AG09319 (cell line): ENCODE results near the gene BET1L.
"Not testable (repeated sequence)": the region's sequence is repeated elsewhere in the genome, so short reads cannot be mapped to it uniquely, and the experiment has no call there.

Experiments used
- DNase-seq: peaks from one replicate; pipeline ENCODE4 v3.0.0-alpha.2; 2010; ENCODE audit warnings: low read depth; ENCODE audit errors: extremely low read depth
- CTCF ChIP-seq: IDR thresholded peaks from 2 replicates; pipeline ENCODE4 v1.5.1; 2011; ENCODE audit warnings: low read depth, mild to moderate bottlenecking, inconsistent platforms, low read length, moderate library complexity

Gene BET1L

GRCh38 chr11:200224-201003 lies 6.8 kb downstream of the BET1L start:
- TF ChIP-seq CTCF, result no peak
- no peak for DNase-seq

- TF ChIP-seq CTCF, result no peak
- DNase-seq, result no peak
Observed at GRCh38 chr11:199782-200181, 7.4 kb downstream of the BET1L start.

- no peak for TF ChIP-seq CTCF
Observed at GRCh38 chr11:199004-199581, 8.1 kb downstream of the BET1L start.

GRCh38 chr11:198236-198806 lies 8.9 kb downstream of the BET1L start:
- no peak for TF ChIP-seq CTCF
- DNase-seq, result no peak

More at GRCh38 chr11:199004-199581, 8.1 kb downstream of the BET1L start:
- DNase-seq, result no peak

GRCh38 chr11:197741-198235 lies 9.4 kb downstream of the BET1L start:
- no peak for TF ChIP-seq CTCF
- no peak for DNase-seq

- DNase-seq, result no peak
- no peak for TF ChIP-seq CTCF
Observed at GRCh38 chr11:196786-197731, 10.1 kb downstream of the BET1L start.

GRCh38 chr11:193481-193880 lies 13.7 kb downstream of the BET1L start:
- not testable (repeated sequence) for DNase-seq

- not testable (repeated sequence) for DNase-seq
Observed at GRCh38 chr11:192674-193128, 14.5 kb downstream of the BET1L start, which contains the start of gene SCGB1C1. Gene SCGB1C1, plus strand, starts transcription at chr11:193078. Its CDS starts 22 bp downstream, at chr11:193100.
